Measurements from ENCODE around the gene SLC35B2. TPM values are rescaled to one million over a fixed set of nuclear protein-coding genes. Genes with fewer than 3 reads are reported as not detected.

The SLC35B2 gene
- total RNA-seq, 1 experiment from 2014 or later: 44.6 TPM

DNA sequence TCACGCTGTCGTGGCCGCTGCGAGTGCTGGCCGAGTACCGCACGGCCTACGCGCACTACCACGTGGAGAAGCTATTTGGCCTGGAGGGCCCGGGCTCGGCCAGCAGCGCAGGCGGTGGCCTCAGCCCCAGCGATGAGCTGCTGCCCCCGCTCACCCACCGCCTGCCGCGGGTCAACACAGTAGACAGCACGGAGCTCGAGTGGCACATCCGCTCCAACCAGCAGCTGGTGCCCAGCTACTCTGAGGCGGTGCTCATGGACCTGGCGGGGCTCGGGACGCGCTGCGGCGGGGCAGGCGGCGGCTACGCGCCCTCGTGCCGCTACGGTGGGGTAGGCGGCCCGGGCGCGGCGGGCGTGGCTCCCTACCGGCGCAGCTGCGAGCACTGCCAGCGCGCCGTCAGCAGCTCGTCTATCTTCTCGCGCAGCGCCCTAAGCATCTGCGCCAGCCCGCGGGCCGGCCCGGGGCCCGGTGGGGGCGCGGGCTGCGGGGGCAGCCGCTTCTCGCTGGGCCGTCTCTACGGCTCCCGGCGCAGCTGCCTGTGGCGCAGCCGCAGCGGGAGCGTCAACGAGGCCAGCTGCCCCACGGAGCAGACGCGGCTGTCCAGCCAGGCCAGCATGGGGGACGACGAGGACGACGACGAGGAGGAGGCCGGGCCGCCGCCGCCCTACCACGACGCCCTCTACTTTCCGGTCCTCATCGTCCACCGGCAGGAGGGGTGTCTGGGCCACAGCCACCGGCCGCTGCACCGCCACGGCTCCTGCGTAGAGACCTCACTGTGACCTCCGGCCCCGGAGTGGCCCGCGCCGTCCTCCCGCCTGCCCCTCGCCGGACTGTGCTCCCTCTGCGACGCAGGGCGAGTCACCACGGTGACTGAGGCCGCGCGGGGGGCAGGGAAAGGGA, 18.7 kb upstream of the SLC35B2 start:
- Mint-ChIP-seq H3K4me3 (ENCODE audit: unreplicated experiment) (no peak overlapping the region), H3K4me1 (ENCODE audit: low read depth, unreplicated experiment) (no peaks in the 10 kb centered on the region), H3K27ac (ENCODE audit: unreplicated experiment) (no peak overlapping the region), H3K27me3 (ENCODE audit: insufficient read depth, unreplicated experiment) (peaks cover 36% of the 10 kb centered on the region), H3K36me3 (ENCODE audit: insufficient read depth, unreplicated experiment) (no peaks in the 10 kb centered on the region), H3K9me3 (ENCODE audit: unreplicated experiment) (no peaks in the 10 kb centered on the region)
- ChIA-PET CTCF (interaction anchor here (1.0 kb wide), 1 partner anchor 37 kb away, joined by 3 read pairs; the partner anchor contains the start of gene AARS2), POLR2A (no interaction called here)
- DNase-seq: peak in 1 of 2 experiments; percentile 22
- H3K4me3 ChIP-seq (ENCODE audit: low read depth, low read length): no peak overlapping the region
- BruUV-seq (replicated peaks): no TSS peak
- H3K36me3 ChIP-seq (ENCODE audit: control insufficient read depth, insufficient read depth, low read length): no peaks in the 10 kb centered on the region
- no peaks in the 10 kb centered on the region for H3K4me1 ChIP-seq
- intact Hi-C loops (cut with micrococcal nuclease; ENCODE audit: unreplicated experiment): no loop called here
- H3K27me3 ChIP-seq (replicated peaks; ENCODE audit: control insufficient read depth, insufficient read depth, low read length): no peaks in the 10 kb centered on the region
- H3K9me3 ChIP-seq: no peaks in the 10 kb centered on the region
- no peak for TF ChIP-seq CTCF (IDR thresholded peaks at IDR 0.05; ENCODE audit: insufficient read depth in 1 of 2, low read depth in 1 of 2, low read length in 1 of 2, severe bottlenecking in 1 of 2, unreplicated experiment in 1 of 2)

DNA sequence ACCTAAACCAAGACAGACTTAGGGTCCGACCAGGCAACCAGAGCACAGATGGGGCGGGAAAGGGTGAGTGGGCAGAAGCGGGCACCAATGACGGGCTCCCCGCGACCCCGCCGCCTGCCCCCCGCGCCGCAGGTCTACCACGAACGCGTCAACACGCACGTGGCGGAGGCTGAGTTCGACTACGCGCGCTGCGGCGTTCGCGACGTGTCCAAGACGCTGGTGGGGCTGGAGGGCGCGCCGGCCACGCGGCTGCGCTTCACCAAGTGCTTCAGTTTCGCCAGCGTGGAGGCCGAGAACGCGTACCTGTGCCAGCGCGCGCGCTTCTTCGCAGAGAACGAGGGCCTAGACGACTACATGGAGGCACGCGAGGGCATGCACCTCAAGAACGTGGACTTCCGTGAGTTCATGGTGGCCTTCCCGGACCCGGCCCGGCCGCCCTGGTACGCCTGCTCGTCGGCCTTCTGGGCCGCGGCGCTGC, 18.0 kb upstream of the SLC35B2 start:
- Mint-ChIP-seq H3K27ac (ENCODE audit: unreplicated experiment) (no peak overlapping the region), H3K9me3 (ENCODE audit: unreplicated experiment) (no peaks in the 10 kb centered on the region), H3K4me1 (ENCODE audit: low read depth, unreplicated experiment) (no peaks in the 10 kb centered on the region), H3K4me3 (ENCODE audit: unreplicated experiment) (no peak overlapping the region), H3K36me3 (ENCODE audit: insufficient read depth, unreplicated experiment) (no peaks in the 10 kb centered on the region), H3K27me3 (ENCODE audit: insufficient read depth, unreplicated experiment) (peaks cover 33% of the 10 kb centered on the region)
- CTCF ChIA-PET: interaction anchor here (1.0 kb wide), 1 partner anchor 37 kb away, joined by 3 read pairs; the partner anchor contains the start of gene AARS2
- no TSS peak for BruUV-seq (replicated peaks)
- Histone ChIP-seq H3K36me3 (ENCODE audit: control insufficient read depth, insufficient read depth, low read length) (no peaks in the 10 kb centered on the region), H3K4me3 (ENCODE audit: low read depth, low read length) (no peak overlapping the region), H3K4me1 (no peaks in the 10 kb centered on the region), H3K27me3 (replicated peaks; ENCODE audit: control insufficient read depth, insufficient read depth, low read length) (no peaks in the 10 kb centered on the region), H3K9me3 (no peaks in the 10 kb centered on the region)
- POLR2A ChIA-PET: no interaction called here
- intact Hi-C loops (cut with micrococcal nuclease; ENCODE audit: unreplicated experiment): no loop called here
- no peak for DNase-seq
- TF ChIP-seq CTCF (IDR thresholded peaks at IDR 0.05; ENCODE audit: insufficient read depth in 1 of 2, low read depth in 1 of 2, low read length in 1 of 2, severe bottlenecking in 1 of 2, unreplicated experiment in 1 of 2): no peak

- POLR2A ChIA-PET: no interaction called here
These were observed 16.3 kb upstream of the SLC35B2 start for GRCh38 chr6:44273617-44274016.

More at GRCh38 chr6:44273617-44274016, 16.3 kb upstream of the SLC35B2 start:
- H3K9me3 ChIP-seq: no peaks in the 10 kb centered on the region
- H3K4me1 ChIP-seq: no peaks in the 10 kb centered on the region
- Mint-ChIP-seq H3K27ac (ENCODE audit: unreplicated experiment) (no peak overlapping the region), H3K4me1 (ENCODE audit: low read depth, unreplicated experiment) (no peaks in the 10 kb centered on the region), H3K27me3 (ENCODE audit: insufficient read depth, unreplicated experiment) (peaks cover 29% of the 10 kb centered on the region), H3K36me3 (ENCODE audit: insufficient read depth, unreplicated experiment) (no peaks in the 10 kb centered on the region), H3K4me3 (ENCODE audit: unreplicated experiment) (no peak overlapping the region), H3K9me3 (ENCODE audit: unreplicated experiment) (no peaks in the 10 kb centered on the region)
- BruUV-seq (replicated peaks): no TSS peak
- CTCF ChIA-PET: interaction anchor here (0.6 kb wide), 1 partner anchor 30 kb away, joined by 3 read pairs; no protein-coding TSS in a partner anchor
- peaks cover 6% of the 10 kb centered on the region for H3K27me3 ChIP-seq (replicated peaks; ENCODE audit: control insufficient read depth, insufficient read depth, low read length)
- intact Hi-C loops (cut with micrococcal nuclease; ENCODE audit: unreplicated experiment): no loop called here
- H3K36me3 ChIP-seq (ENCODE audit: control insufficient read depth, insufficient read depth, low read length): no peaks in the 10 kb centered on the region
- DNase-seq: no peak
- H3K4me3 ChIP-seq (ENCODE audit: low read depth, low read length): no peak overlapping the region
- no peak for TF ChIP-seq CTCF (IDR thresholded peaks at IDR 0.05; ENCODE audit: insufficient read depth in 1 of 2, low read depth in 1 of 2, low read length in 1 of 2, severe bottlenecking in 1 of 2, unreplicated experiment in 1 of 2)
